Measurements from ENCODE around the gene WBP11. TPM values are rescaled to one million over a fixed set of nuclear protein-coding genes. Genes with fewer than 3 reads are reported as not detected.
"Not testable (repeated sequence)": the region's sequence is repeated elsewhere in the genome, so short reads cannot be mapped to it uniquely, and the experiment has no call there.

Gene WBP11
- total and polyA plus RNA-seq, 9 donors, result 12.7 to 67.4 (median 56.9) TPM

DNA sequence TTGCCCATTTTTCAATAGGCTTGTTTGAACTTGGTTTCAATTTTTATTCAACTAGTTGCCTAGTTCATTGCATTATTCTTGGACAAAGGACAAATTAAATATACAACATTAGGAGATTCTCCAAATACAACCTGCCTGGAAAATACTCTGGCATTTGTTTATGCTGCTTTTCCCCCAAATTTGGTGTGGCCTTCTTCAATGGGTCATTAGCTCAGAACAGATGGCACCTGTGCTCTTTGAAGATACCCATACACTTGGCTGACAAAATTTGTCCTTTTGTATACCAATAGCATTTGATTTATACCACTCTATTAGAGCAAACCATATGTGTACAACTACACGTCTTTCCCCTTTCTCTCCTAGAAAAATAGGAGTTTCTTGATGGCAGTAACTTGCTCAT, 35.7 kb downstream of the WBP11 start:
- Histone ChIP-seq H3K9me3 (replicated peaks; ENCODE audit: control insufficient read depth, low read depth, low read length) (peaks cover 3% of the 10 kb centered on the region), H3K4me1 (ENCODE audit: control insufficient read depth, insufficient read depth, low read length) (peaks cover 8% of the 10 kb centered on the region), H3K4me3 (ENCODE audit: low read length) (no peak overlapping the region), H3K27ac (ENCODE audit: low read length) (no peak overlapping the region), H3K36me3 (ENCODE audit: control insufficient read depth, insufficient read depth, low read length) (no peaks in the 10 kb centered on the region), H3K27me3 (ENCODE audit: control insufficient read depth, insufficient read depth, low read length) (no peaks in the 10 kb centered on the region)
- no CpG with 5 or more reads among the region's 1 CpG for WGBS (ENCODE audit: insufficient coverage)
- no peak for DNase-seq

DNA sequence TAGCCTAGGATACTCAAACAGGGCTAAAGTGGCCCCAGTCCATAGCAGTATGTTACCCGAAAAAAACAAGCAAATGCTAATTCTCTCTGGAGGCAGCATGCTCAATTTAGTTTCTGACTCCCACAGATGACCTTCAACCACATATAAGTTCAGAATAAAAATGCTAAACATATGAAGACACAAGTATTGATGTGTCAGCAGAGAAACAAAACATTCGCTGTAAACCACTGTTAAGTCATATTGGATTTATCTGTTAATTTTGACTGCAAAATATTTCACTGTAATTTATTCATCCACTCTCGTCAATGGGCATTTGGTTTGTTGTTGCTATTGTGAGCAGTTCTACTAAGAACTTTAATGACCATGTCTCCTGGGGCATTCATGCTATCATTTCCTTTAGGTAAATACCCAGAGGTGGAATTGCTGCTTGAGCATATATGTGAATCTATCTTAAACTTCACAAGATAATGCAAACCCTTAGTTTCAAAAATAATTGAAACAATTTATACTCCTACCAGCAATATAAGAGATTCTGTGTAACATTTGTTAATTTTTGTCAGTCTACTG, 36.5 kb downstream of the WBP11 start:
- H3K36me3 ChIP-seq (ENCODE audit: control insufficient read depth, insufficient read depth, low read length), result no peaks in the 10 kb centered on the region
- H3K27me3 ChIP-seq (ENCODE audit: control insufficient read depth, insufficient read depth, low read length), result no peaks in the 10 kb centered on the region
- no CpG with 5 or more reads among the region's 3 CpGs for WGBS (ENCODE audit: insufficient coverage)
- H3K4me3 ChIP-seq (ENCODE audit: low read length), result no peak overlapping the region
- H3K27ac ChIP-seq (ENCODE audit: low read length), result no peak overlapping the region
- H3K4me1 ChIP-seq (ENCODE audit: control insufficient read depth, insufficient read depth, low read length), result peaks cover 8% of the 10 kb centered on the region
- no peak for DNase-seq
- H3K9me3 ChIP-seq (replicated peaks; ENCODE audit: control insufficient read depth, low read depth, low read length), result peaks cover 3% of the 10 kb centered on the region

GRCh38 chr12:14766020-14766419, 37.3 kb downstream of the WBP11 start:
- not testable (repeated sequence) for H3K27ac ChIP-seq (ENCODE audit: low read length); H3K36me3 ChIP-seq (ENCODE audit: control insufficient read depth, insufficient read depth, low read length); H3K9me3 ChIP-seq (replicated peaks; ENCODE audit: control insufficient read depth, low read depth, low read length); H3K27me3 ChIP-seq (ENCODE audit: control insufficient read depth, insufficient read depth, low read length); H3K4me3 ChIP-seq (ENCODE audit: low read length); DNase-seq; H3K4me1 ChIP-seq (ENCODE audit: control insufficient read depth, insufficient read depth, low read length)
- WGBS (ENCODE audit: insufficient coverage), result 94% methylated on average over 3 of the region's 3 CpGs

DNA sequence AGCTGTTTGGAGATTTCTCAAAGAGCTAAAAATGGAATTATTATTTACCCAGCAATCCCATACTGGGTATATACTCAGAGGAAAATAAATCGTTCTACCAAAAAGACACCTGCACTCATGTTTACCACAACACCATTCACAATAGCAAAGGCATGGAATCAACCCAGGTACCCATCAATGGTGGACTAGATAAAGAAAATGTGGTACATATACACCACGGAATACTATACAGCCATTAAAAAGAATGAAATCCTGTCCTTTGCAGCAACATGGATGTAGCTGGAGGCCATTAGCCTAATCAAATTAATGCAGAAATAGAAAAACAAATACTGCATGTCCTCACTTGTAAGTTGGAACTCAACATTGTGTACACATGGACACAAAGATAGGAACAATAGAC, 37.9 kb downstream of the WBP11 start:
- no peak overlapping the region for H3K4me3 ChIP-seq (ENCODE audit: low read length)
- no CpG with 5 or more reads among the region's 2 CpGs for WGBS (ENCODE audit: insufficient coverage)
- H3K27ac ChIP-seq (ENCODE audit: low read length), result no peak overlapping the region
- peaks cover 3% of the 10 kb centered on the region for H3K9me3 ChIP-seq (replicated peaks; ENCODE audit: control insufficient read depth, low read depth, low read length)
- no peaks in the 10 kb centered on the region for H3K27me3 ChIP-seq (ENCODE audit: control insufficient read depth, insufficient read depth, low read length)
- H3K36me3 ChIP-seq (ENCODE audit: control insufficient read depth, insufficient read depth, low read length), result no peaks in the 10 kb centered on the region
- DNase-seq, result no peak
- H3K4me1 ChIP-seq (ENCODE audit: control insufficient read depth, insufficient read depth, low read length), result peaks cover 8% of the 10 kb centered on the region

- 100% methylated on average over 1 of the region's 6 CpGs for WGBS (ENCODE audit: insufficient coverage)
- H3K36me3 ChIP-seq (ENCODE audit: control insufficient read depth, insufficient read depth, low read length); DNase-seq; H3K4me3 ChIP-seq (ENCODE audit: low read length); H3K27ac ChIP-seq (ENCODE audit: low read length); H3K27me3 ChIP-seq (ENCODE audit: control insufficient read depth, insufficient read depth, low read length); H3K9me3 ChIP-seq (replicated peaks; ENCODE audit: control insufficient read depth, low read depth, low read length); H3K4me1 ChIP-seq (ENCODE audit: control insufficient read depth, insufficient read depth, low read length): not testable (repeated sequence)
These were observed 43.5 kb downstream of the WBP11 start for GRCh38 chr12:14759711-14760280.

DNA sequence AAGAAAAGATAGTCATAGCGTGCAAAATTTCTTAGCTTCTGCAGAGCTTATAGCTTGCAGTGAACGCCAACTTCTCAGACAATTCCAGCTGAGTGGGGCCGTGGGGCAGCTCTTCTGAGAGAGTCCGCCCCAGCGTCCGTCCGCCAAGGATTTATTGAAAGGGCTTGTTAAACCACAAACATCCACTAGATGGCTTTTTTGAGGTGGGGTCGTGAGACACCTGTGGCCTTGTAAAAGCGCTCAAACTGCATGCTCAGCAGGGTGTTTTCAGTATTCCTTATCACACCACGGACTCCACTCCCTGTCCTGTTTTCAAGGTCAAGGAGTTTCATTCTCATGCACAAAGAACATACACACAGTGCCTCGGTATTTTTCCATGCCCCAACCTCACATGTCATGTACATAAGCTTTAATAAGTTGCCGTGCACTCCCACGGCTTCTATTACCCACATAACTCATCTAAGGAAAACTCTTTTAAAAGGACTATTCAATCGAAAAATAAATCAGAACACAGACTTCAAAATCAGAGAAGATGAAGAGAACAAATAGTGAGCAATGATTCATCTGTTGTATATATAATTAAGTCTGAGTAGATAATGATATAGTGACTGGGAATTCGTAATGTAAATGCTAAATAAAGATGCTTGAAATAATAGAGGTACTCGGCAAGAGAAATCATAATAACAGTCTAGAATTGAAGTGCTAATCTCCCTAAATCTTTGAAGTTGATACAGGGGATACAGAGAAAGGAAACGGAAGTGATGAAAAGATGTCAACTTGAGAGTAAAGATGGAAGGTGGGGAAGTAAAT, 46.7 kb downstream of the WBP11 start:
- H3K27ac ChIP-seq (ENCODE audit: low read length), result no peak overlapping the region
- no peaks in the 10 kb centered on the region for H3K36me3 ChIP-seq (ENCODE audit: control insufficient read depth, insufficient read depth, low read length)
- WGBS (ENCODE audit: insufficient coverage), result 8% methylated on average over 5 of the region's 17 CpGs
- H3K9me3 ChIP-seq (replicated peaks; ENCODE audit: control insufficient read depth, low read depth, low read length), result peaks cover 2% of the 10 kb centered on the region
- H3K27me3 ChIP-seq (ENCODE audit: control insufficient read depth, insufficient read depth, low read length), result no peaks in the 10 kb centered on the region
- peak; percentile 14 for DNase-seq
- H3K4me1 ChIP-seq (ENCODE audit: control insufficient read depth, insufficient read depth, low read length), result no peaks in the 10 kb centered on the region
- H3K4me3 ChIP-seq (ENCODE audit: low read length), result no peak overlapping the region

GRCh38 chr12:14751986-14752385, 51.3 kb downstream of the WBP11 start:
- Histone ChIP-seq H3K36me3 (ENCODE audit: control insufficient read depth, insufficient read depth, low read length) (no peaks in the 10 kb centered on the region), H3K27ac (ENCODE audit: low read length) (no peak overlapping the region), H3K9me3 (replicated peaks; ENCODE audit: control insufficient read depth, low read depth, low read length) (no peaks in the 10 kb centered on the region), H3K4me3 (ENCODE audit: low read length) (no peak overlapping the region), H3K4me1 (ENCODE audit: control insufficient read depth, insufficient read depth, low read length) (no peaks in the 10 kb centered on the region), H3K27me3 (ENCODE audit: control insufficient read depth, insufficient read depth, low read length) (no peaks in the 10 kb centered on the region)
- no peak for DNase-seq

DNA sequence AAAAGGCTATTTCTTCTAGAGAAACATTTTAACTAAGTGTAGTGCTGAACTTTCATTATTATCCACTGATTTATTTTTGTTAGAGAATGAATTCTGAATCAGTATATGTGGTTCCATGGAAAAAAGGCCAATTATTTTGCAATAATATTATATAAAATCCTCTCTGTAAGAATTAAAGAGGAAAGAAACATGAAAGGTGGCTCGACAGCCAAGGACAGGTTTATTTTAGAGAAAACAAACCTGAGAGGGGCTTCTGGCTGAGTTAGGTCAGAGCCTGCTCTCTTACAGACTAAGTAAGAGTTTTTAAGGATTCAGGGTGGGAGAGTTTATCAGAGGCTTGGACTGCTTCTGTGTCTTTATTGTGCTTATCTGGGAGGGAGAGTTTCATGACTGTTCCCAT, 60.2 kb downstream of the WBP11 start:
- no CpG with 5 or more reads among the region's 1 CpG for WGBS (ENCODE audit: insufficient coverage)
- Histone ChIP-seq H3K9me3 (replicated peaks; ENCODE audit: control insufficient read depth, low read depth, low read length) (no peaks in the 10 kb centered on the region), H3K36me3 (ENCODE audit: control insufficient read depth, insufficient read depth, low read length) (no peaks in the 10 kb centered on the region), H3K4me1 (ENCODE audit: control insufficient read depth, insufficient read depth, low read length) (no peaks in the 10 kb centered on the region), H3K27me3 (ENCODE audit: control insufficient read depth, insufficient read depth, low read length) (no peaks in the 10 kb centered on the region), H3K4me3 (ENCODE audit: low read length) (no peak overlapping the region), H3K27ac (ENCODE audit: low read length) (no peak overlapping the region)
- DNase-seq, result no peak

- no CpG with 5 or more reads among the region's 2 CpGs for WGBS (ENCODE audit: insufficient coverage)
These were observed 61.3 kb downstream of the WBP11 start for GRCh38 chr12:14741942-14742341.

GRCh38 chr12:14741153-14741552, 62.1 kb downstream of the WBP11 start:
- Histone ChIP-seq H3K27me3 (ENCODE audit: control insufficient read depth, insufficient read depth, low read length) (no peaks in the 10 kb centered on the region), H3K36me3 (ENCODE audit: control insufficient read depth, insufficient read depth, low read length) (no peaks in the 10 kb centered on the region), H3K4me3 (ENCODE audit: low read length) (no peak overlapping the region), H3K27ac (ENCODE audit: low read length) (no peak overlapping the region), H3K4me1 (ENCODE audit: control insufficient read depth, insufficient read depth, low read length) (no peaks in the 10 kb centered on the region), H3K9me3 (replicated peaks; ENCODE audit: control insufficient read depth, low read depth, low read length) (no peaks in the 10 kb centered on the region)
- 100% methylated on average over 2 of the region's 4 CpGs for WGBS (ENCODE audit: insufficient coverage)
- no peak for DNase-seq

More at GRCh38 chr12:14741942-14742341, 61.3 kb downstream of the WBP11 start:
- Histone ChIP-seq H3K4me3 (ENCODE audit: low read length) (no peak overlapping the region), H3K9me3 (replicated peaks; ENCODE audit: control insufficient read depth, low read depth, low read length) (no peaks in the 10 kb centered on the region), H3K4me1 (ENCODE audit: control insufficient read depth, insufficient read depth, low read length) (no peaks in the 10 kb centered on the region), H3K27ac (ENCODE audit: low read length) (no peak overlapping the region), H3K36me3 (ENCODE audit: control insufficient read depth, insufficient read depth, low read length) (no peaks in the 10 kb centered on the region), H3K27me3 (ENCODE audit: control insufficient read depth, insufficient read depth, low read length) (no peaks in the 10 kb centered on the region)
- no peak for DNase-seq
